ENCODE data around the gene TYW1.
"Not testable (repeated sequence)": the region's sequence is repeated elsewhere in the genome, so short reads cannot be mapped to it uniquely, and the experiment has no call there.

DNA sequence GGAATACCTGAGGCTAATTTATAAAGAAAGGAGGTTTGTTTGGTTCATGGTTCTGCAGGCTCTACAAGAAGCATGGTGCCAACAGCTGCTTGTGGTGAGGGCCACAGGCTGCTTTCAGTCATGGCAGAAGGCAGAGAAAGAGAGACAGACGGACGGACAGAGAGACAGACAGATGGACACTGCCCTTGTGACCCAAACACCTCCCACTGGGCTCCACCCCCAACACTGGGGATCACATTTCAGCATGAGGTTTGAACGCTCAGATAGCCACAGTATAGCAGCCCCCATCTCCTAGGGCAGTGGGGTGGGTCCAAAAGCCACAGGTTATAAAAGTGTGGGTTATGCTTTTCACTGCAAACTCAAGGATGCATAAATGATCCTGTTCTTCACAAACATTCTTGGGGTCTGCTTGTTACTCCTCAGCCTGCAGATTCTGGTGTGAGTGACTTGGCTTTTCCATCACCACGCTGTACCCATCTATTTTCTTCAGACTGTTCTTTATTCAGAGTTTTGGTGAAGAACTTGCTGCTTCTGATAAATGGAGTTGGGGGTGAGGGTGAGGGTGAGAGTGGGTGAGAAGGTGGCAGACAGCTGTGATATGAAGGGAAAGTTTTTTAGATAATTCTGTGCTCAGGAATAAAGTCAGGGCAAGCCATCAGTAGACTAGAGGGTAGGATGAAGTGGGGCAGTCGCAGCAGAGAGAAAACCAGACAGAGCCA, 194.5 kb downstream of the TYW1 start:
- TF ChIP-seq, protein P1, sequence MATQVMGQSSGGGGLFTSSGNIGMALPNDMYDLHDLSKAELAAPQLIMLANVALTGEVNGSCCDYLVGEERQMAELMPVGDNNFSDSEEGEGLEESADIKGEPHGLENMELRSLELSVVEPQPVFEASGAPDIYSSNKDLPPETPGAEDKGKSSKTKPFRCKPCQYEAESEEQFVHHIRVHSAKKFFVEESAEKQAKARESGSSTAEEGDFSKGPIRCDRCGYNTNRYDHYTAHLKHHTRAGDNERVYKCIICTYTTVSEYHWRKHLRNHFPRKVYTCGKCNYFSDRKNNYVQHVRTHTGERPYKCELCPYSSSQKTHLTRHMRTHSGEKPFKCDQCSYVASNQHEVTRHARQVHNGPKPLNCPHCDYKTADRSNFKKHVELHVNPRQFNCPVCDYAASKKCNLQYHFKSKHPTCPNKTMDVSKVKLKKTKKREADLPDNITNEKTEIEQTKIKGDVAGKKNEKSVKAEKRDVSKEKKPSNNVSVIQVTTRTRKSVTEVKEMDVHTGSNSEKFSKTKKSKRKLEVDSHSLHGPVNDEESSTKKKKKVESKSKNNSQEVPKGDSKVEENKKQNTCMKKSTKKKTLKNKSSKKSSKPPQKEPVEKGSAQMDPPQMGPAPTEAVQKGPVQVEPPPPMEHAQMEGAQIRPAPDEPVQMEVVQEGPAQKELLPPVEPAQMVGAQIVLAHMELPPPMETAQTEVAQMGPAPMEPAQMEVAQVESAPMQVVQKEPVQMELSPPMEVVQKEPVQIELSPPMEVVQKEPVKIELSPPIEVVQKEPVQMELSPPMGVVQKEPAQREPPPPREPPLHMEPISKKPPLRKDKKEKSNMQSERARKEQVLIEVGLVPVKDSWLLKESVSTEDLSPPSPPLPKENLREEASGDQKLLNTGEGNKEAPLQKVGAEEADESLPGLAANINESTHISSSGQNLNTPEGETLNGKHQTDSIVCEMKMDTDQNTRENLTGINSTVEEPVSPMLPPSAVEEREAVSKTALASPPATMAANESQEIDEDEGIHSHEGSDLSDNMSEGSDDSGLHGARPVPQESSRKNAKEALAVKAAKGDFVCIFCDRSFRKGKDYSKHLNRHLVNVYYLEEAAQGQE (IDR thresholded peaks at IDR 0.05; ENCODE audit: insufficient read depth in 1 of 2, low read depth in 2 of 2, low read length in 1 of 2), result not testable (repeated sequence)
- TF ChIP-seq, protein P2, sequence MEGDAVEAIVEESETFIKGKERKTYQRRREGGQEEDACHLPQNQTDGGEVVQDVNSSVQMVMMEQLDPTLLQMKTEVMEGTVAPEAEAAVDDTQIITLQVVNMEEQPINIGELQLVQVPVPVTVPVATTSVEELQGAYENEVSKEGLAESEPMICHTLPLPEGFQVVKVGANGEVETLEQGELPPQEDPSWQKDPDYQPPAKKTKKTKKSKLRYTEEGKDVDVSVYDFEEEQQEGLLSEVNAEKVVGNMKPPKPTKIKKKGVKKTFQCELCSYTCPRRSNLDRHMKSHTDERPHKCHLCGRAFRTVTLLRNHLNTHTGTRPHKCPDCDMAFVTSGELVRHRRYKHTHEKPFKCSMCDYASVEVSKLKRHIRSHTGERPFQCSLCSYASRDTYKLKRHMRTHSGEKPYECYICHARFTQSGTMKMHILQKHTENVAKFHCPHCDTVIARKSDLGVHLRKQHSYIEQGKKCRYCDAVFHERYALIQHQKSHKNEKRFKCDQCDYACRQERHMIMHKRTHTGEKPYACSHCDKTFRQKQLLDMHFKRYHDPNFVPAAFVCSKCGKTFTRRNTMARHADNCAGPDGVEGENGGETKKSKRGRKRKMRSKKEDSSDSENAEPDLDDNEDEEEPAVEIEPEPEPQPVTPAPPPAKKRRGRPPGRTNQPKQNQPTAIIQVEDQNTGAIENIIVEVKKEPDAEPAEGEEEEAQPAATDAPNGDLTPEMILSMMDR (IDR thresholded peaks at IDR 0.05), result not testable (repeated sequence)
- not testable (repeated sequence) for TF ChIP-seq POLR2AphosphoS5, TCF7L2 (IDR thresholded peaks at IDR 0.05; ENCODE audit: low read depth, low read length)

Data from Panc1 (cell line).